ENCODE results near the gene FAM114A2. TPM values are rescaled to one million over a fixed set of nuclear protein-coding genes. Genes with fewer than 3 reads are reported as not detected.

FAM114A2 gene
- total and polyA plus RNA-seq, 4 donors: 5.4 to 18.3 (median 11.6) TPM

DNA sequence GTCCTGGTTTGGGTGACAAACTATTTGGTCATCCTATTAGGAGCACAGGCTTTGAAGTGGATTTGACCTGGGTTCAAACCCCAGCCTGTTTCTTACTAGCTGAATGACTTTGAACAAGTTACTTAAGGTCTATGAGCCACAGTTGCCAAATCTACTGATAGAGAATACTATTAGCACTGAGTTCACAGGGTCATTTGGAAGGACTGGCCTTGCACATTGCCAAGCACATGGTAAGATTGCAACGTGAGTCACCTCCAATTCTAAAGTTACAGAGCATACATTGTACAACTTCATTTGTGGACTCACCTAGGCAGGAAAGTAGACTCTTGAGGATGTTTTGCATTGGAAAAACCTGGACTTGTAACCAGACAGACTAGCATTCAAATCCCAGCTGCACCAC is 39.0 kb upstream of the FAM114A2 start (continued):
- TF ChIP-seq, protein P1, sequence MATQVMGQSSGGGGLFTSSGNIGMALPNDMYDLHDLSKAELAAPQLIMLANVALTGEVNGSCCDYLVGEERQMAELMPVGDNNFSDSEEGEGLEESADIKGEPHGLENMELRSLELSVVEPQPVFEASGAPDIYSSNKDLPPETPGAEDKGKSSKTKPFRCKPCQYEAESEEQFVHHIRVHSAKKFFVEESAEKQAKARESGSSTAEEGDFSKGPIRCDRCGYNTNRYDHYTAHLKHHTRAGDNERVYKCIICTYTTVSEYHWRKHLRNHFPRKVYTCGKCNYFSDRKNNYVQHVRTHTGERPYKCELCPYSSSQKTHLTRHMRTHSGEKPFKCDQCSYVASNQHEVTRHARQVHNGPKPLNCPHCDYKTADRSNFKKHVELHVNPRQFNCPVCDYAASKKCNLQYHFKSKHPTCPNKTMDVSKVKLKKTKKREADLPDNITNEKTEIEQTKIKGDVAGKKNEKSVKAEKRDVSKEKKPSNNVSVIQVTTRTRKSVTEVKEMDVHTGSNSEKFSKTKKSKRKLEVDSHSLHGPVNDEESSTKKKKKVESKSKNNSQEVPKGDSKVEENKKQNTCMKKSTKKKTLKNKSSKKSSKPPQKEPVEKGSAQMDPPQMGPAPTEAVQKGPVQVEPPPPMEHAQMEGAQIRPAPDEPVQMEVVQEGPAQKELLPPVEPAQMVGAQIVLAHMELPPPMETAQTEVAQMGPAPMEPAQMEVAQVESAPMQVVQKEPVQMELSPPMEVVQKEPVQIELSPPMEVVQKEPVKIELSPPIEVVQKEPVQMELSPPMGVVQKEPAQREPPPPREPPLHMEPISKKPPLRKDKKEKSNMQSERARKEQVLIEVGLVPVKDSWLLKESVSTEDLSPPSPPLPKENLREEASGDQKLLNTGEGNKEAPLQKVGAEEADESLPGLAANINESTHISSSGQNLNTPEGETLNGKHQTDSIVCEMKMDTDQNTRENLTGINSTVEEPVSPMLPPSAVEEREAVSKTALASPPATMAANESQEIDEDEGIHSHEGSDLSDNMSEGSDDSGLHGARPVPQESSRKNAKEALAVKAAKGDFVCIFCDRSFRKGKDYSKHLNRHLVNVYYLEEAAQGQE (IDR thresholded peaks at IDR 0.05): peak; percentile 45
- TF ChIP-seq TAF1 (conservative IDR thresholded peaks at IDR 0.05): no peak

DNA sequence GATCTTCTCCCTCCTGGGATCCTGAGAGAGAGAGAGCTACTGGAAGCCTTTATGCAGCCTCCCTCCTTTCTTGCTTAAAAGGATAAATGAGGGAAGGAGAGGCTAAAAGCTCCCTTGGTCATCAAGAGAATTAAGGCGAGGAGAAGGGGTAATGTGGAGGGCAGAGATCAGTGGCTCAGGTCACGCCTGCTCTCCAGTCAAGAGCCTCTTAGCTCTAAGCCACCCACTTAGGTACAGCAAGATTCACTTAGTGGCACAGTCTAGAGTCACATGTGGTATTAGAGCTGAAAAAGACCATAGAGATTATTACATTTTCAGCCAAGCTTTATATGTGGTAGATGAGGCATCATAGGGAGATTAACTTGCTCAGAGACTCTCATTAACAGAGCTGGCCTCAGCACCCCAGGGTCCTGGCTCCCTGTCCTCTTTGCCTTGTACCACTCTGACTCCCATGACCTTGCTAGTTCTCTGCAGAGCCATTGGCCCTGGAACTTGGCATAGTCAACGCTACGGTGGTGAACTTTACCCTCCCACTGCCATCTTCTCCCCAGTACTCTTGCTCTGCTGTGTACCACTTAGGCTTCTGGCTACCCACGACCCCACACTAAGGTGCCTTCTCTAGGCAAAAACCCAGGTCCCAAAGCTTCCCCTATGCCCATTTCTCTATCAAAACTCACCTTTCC is 37.7 kb upstream of the FAM114A2 start:
- DNase-seq (ENCODE audit: low spot score): no peak
- 68% methylated on average over 5 of the region's 5 CpGs for WGBS
- TF ChIP-seq FOXA2 (IDR thresholded peaks at IDR 0.05): no peak
- TF ChIP-seq, protein P2, sequence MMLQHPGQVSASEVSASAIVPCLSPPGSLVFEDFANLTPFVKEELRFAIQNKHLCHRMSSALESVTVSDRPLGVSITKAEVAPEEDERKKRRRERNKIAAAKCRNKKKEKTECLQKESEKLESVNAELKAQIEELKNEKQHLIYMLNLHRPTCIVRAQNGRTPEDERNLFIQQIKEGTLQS (IDR thresholded peaks at IDR 0.05): no peak
- TF ChIP-seq FOXA1 (IDR thresholded peaks at IDR 0.05): no peak
- TF ChIP-seq GABPA (IDR thresholded peaks at IDR 0.05 in 1 of 2, conservative IDR thresholded peaks at IDR 0.05 in 1 of 2): no peak
- no peak for TF ChIP-seq EGR1 (IDR thresholded peaks at IDR 0.05; ENCODE audit: low read depth in 2 of 2)
- TF ChIP-seq RXRA (IDR thresholded peaks at IDR 0.05): peak in 1 of 2 donors; percentile 14
- TF ChIP-seq, protein P3, sequence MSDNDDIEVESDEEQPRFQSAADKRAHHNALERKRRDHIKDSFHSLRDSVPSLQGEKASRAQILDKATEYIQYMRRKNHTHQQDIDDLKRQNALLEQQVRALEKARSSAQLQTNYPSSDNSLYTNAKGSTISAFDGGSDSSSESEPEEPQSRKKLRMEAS (IDR thresholded peaks at IDR 0.05): no peak
- TF ChIP-seq, protein P4, sequence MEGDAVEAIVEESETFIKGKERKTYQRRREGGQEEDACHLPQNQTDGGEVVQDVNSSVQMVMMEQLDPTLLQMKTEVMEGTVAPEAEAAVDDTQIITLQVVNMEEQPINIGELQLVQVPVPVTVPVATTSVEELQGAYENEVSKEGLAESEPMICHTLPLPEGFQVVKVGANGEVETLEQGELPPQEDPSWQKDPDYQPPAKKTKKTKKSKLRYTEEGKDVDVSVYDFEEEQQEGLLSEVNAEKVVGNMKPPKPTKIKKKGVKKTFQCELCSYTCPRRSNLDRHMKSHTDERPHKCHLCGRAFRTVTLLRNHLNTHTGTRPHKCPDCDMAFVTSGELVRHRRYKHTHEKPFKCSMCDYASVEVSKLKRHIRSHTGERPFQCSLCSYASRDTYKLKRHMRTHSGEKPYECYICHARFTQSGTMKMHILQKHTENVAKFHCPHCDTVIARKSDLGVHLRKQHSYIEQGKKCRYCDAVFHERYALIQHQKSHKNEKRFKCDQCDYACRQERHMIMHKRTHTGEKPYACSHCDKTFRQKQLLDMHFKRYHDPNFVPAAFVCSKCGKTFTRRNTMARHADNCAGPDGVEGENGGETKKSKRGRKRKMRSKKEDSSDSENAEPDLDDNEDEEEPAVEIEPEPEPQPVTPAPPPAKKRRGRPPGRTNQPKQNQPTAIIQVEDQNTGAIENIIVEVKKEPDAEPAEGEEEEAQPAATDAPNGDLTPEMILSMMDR (IDR thresholded peaks at IDR 0.05; ENCODE audit: low read depth, low read length, missing input control): no peak
- no peak for TF ChIP-seq TAF1 (conservative IDR thresholded peaks at IDR 0.05)
- TF ChIP-seq, protein P5, sequence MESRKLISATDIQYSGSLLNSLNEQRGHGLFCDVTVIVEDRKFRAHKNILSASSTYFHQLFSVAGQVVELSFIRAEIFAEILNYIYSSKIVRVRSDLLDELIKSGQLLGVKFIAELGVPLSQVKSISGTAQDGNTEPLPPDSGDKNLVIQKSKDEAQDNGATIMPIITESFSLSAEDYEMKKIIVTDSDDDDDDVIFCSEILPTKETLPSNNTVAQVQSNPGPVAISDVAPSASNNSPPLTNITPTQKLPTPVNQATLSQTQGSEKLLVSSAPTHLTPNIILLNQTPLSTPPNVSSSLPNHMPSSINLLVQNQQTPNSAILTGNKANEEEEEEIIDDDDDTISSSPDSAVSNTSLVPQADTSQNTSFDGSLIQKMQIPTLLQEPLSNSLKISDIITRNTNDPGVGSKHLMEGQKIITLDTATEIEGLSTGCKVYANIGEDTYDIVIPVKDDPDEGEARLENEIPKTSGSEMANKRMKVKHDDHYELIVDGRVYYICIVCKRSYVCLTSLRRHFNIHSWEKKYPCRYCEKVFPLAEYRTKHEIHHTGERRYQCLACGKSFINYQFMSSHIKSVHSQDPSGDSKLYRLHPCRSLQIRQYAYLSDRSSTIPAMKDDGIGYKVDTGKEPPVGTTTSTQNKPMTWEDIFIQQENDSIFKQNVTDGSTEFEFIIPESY (IDR thresholded peaks at IDR 0.05): no peak
- TF ChIP-seq JUND (IDR thresholded peaks at IDR 0.05): no peak
- peak in 1 of 2 donors; percentile 70 for TF ChIP-seq HNF4A (conservative IDR thresholded peaks at IDR 0.05)
- TF ChIP-seq HNF4G (IDR thresholded peaks at IDR 0.05): no peak
- no peak for TF ChIP-seq RAD21 (IDR thresholded peaks at IDR 0.05)
- no peak for TF ChIP-seq NR2F2 (IDR thresholded peaks at IDR 0.05)
- Histone ChIP-seq H3K27me3 (ENCODE audit: control insufficient read depth in 4 of 4, insufficient read depth in 4 of 4, low read length in 3 of 4) (no peaks in the 10 kb centered on the region), H3K9me3 (ENCODE audit: control insufficient read depth in 4 of 4, low read length in 3 of 4) (no peaks in the 10 kb centered on the region), H3K4me3 (ENCODE audit: low read depth in 1 of 3, low read length in 3 of 3) (no peak overlapping the region), H3K27ac (ENCODE audit: low read depth in 1 of 2, low read length in 2 of 2) (no peak overlapping the region), H3K4me1 (ENCODE audit: control insufficient read depth in 4 of 4, insufficient read depth in 4 of 4, low read length in 3 of 4) (peaks cover 0 to 20% (median 17%) of the 10 kb centered on the region in 4 donors), H3K36me3 (ENCODE audit: control insufficient read depth in 4 of 4, insufficient read depth in 3 of 4, low read depth in 1 of 4, low read length in 3 of 4) (no peaks in the 10 kb centered on the region), H3K9ac (ENCODE audit: low read depth in 1 of 2, low read length in 2 of 2) (no peak overlapping the region)

Measured in liver (tissue), 9 donors.